HG02870 (cell line): ENCODE measurements around the gene KCNQ1OT1.

Experiments
- ATAC-seq: cut with Tn5 transposase; IDR thresholded peaks from one replicate; pipeline ENCODE4 v1.9.1; 2021; ENCODE audit warnings: mild to moderate bottlenecking, moderate library complexity; ENCODE audit not compliant: unreplicated experiment

KCNQ1OT1 gene

GRCh38 chr11:2584812-2585565 is 114.8 kb downstream of the KCNQ1OT1 start:
- ATAC-seq: no peak

DNA sequence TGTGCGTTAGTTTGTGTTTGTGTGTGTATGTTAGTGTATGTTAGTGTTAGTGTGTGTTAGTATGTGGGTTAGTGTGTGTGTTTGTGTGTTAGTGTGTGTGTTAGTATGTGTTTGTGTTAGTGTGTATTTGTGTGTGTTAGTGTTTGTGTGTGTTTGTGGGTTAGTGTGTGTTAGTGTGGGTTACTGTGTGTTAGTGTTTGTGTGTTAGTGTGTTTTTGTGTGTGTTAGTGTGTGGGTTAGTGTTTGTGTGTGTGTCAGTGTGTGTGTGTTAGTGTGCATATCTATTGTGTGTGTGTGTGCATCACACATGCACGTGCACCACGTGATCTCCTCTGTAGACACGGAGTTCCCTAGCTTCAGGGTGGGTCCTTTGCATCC is 115.4 kb downstream of the KCNQ1OT1 start:
- ATAC-seq: no peak

DNA sequence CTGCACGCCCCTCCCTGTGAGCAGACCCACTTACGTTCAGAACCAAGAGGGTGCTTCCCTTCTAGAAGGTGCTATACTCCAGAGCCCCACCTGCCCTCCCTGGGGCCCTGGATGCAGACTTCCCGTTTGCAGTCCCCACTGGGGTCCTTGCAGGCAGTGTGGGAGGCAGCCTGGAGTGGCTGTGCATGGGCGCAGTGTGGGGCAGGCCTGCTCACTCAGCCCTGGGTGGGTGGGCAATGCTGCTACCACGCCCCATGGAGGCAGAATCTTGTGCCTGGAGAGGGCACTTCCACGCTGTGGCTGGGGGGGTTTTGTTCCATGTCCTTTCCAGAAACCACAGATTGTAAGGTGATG is 116.2 kb downstream of the KCNQ1OT1 start:
- ATAC-seq: no peak

DNA sequence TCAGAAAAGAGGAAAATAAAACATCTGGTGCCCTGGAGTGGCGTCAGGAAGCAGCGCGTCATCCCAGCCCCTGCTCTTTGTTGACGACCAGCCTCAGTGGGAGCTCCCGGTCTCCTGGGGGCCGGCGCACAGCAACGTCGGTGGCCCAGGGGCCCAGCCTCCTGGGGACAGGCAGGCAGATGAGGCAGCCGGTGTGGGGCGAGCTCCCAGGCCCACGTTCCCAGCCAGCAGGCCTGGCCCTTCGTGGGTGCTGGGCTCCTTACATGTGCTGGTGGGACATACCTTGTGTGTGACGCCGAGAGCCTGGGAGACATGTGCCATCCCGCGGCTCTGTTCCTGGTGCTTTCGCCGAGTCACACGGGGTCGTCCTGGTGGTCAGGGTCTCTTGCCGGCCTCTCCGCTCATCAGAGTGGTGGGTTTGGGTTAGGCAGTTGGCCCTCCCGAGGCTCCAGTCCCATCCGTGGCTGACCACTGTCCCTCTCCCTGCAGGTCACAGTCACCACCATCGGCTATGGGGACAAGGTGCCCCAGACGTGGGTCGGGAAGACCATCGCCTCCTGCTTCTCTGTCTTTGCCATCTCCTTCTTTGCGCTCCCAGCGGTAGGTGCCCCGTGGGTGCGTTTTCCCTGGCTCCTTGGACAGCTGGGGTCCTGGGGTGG is 116.7 kb downstream of the KCNQ1OT1 start:
- no peak for ATAC-seq

- ATAC-seq: no peak
These were observed 117.3 kb downstream of the KCNQ1OT1 start for GRCh38 chr11:2582351-2582945.

- ATAC-seq: no peak
These were observed 117.9 kb downstream of the KCNQ1OT1 start for GRCh38 chr11:2581931-2582350.

DNA sequence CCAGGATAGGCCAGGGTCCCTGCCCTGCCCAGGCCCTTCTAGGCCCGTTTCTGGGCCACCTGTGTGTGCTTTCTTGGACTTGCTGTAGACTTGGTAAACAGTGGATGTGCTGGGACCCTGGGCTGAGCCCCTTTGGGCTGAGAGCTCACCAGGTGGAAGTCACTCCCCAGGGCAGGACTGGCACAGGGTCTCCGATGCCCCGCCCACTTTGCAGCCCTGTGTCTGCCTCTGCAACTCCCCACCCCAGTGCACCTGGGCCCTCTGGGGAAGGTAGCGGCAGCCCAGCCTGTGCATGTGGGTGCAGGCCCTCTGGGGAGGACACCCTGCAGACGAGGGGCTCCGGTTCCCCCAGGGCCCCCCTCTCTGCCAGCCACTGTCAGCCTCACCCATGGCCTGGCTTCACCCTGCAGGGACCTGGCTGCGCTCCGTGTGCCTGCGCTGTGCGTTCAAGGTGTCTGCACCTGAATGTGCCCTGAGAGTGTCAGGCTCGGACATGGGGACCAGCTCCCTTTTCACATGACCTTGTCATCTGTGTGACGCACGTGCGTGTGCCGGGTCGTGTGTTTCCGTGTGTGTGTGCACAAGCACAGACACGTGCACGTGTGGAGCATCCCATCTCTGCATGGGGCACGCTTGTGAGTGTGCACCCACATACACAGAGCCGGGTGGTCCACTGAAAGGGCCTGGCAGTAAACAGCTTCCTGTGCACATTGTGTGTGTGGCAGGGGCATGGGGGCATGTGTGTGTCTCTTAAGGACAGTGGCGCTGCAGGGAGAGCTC is 118.5 kb downstream of the KCNQ1OT1 start:
- ATAC-seq: no peak

GRCh38 chr11:2580571-2581001 is 119.2 kb downstream of the KCNQ1OT1 start:
- ATAC-seq: no peak

GRCh38 chr11:2580061-2580421 is 119.8 kb downstream of the KCNQ1OT1 start:
- ATAC-seq: no peak

GRCh38 chr11:2579315-2580060 is 120.3 kb downstream of the KCNQ1OT1 start:
- ATAC-seq: no peak

GRCh38 chr11:2578929-2579270 is 120.9 kb downstream of the KCNQ1OT1 start:
- no peak for ATAC-seq

- no peak for ATAC-seq
These were observed 121.5 kb downstream of the KCNQ1OT1 start for GRCh38 chr11:2577991-2578928.

- ATAC-seq: no peak
These were observed 122.5 kb downstream of the KCNQ1OT1 start for GRCh38 chr11:2577031-2577990.

- no peak for ATAC-seq
These were observed 123.2 kb downstream of the KCNQ1OT1 start for GRCh38 chr11:2576549-2576948.

DNA sequence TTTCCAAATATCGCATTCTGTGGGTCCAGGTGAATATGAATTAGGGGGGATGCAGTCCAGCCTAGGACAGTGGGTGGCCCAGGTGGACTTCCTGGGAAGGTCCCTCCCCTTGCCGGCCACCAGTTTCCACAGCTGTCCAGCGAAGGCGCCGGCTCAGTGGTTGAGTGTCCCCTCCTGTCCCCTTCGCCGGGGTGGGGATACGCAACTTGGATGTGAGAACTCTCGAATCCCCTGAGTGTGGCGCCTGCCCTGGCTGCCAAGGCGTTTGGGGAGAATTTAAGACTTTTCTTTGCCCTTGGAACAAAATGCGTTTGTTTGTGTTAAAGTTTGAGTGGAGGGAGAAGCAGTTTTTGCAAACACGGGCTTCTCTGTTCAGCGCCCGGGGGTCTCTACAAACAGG is 123.7 kb downstream of the KCNQ1OT1 start:
- no peak for ATAC-seq

DNA sequence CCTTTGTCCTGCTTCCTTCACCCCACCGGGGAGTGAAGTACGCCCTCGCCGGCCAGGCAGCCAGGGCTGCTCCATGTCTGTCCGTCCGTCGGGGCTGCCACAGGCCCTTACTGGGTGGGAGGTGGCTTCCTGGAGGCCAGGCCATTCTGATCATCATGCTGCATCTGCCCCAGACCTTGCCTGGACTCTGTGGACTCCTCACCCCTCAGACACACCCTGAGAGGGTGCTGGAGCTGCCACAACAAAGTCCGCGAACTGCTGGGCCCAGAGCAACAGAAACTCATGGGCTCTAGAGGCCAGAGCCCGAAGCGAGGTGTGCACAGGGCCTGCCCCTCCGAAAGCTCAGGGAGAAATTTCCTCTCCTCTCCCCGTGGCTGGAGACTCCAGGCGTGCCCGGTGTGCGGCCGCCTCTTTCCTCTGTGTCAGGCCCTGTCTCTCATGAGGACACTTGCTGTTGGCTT is 124.2 kb downstream of the KCNQ1OT1 start:
- ATAC-seq: no peak

DNA sequence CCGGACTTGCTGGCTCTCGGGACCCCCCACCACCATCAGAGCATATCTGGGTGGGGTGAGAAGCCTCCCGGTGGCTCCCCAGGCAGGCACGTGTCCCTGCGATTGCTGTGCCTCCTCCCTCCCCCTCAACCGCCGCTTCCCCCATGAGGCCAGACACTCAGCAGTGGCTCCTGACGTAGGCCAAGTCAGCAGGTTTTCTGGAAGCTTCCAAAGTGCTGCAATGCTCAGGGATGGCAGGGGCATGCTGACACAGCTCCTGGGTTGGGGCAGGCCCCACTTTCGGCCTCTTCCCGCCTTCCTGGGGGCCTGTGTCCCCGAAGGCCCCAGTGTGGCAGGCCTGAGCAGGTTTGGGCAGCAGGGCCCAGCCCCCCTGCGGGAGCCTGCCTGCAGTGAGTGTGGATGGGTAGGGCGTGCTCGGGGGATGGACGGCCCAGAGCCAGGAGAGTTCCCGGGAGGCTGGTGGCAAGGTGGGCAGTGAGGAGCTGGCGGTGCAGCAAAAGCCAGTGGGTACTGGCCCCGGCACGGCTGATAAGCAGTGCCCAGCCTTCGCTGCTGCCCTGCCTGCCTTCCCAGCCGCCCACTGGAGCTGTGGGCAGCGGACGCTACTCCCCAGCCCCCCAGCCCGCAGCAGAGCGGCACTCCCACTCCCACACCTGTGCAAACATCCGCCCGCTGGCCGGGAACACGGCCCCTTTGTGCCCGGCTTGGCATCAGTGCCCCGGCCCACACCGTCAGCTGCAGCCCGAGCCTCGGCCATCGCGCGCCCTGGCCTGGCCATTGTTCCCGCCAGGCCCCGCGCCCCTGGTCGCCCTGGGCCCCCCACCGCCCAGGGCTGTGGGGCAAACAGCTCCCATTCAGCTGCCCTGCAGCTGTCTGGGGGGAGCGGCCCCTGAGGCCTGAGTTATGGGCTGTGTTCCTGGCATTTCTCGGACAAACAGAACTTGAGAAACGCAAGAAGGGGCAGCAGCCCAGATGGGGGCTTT is 125.0 kb downstream of the KCNQ1OT1 start:
- ATAC-seq: no peak
